GM23338 (cell line): ENCODE measurements around the gene PDE6A. TPM values are rescaled to one million over a fixed set of nuclear protein-coding genes. Genes with fewer than 3 reads are reported as not detected.

Experiments
- ATAC-seq: fragments of 200-7000 bp; cut with Tn5 transposase; 3 replicates; pipeline ENCODE4 v1.9.1; 2020
- DNase-seq: peaks from one replicate; pipeline ENCODE4 v3.0.0-alpha.2; 2015; ENCODE audit warnings: low spot score
- H2AFZ ChIP-seq: fragments of 200-600 bp; sonication (generic); 2 replicates; pipeline ENCODE4 v1.8.0; 2016; ENCODE audit warnings: antibody characterized with exemption, mild to moderate bottlenecking, moderate library complexity
- H3F3A ChIP-seq: fragments of 200-600 bp; sonication (generic); replicated peaks from 2 replicates; pipeline ENCODE4 v1.8.0; 2017; ENCODE audit warnings: antibody characterized with exemption, mixed run types, low read depth
- H3K27ac ChIP-seq: fragments of 200-600 bp; sonication (generic); 2 replicates; pipeline ENCODE4 v1.6.1; 2016; ENCODE audit warnings: low read depth
- H3K27me3 ChIP-seq: fragments of 200-600 bp; sonication (generic); 2 replicates; pipeline ENCODE4 v1.8.0; 2016; ENCODE audit warnings: mild to moderate bottlenecking, mixed run types, moderate library complexity; ENCODE audit not compliant: insufficient read depth
- H3K36me3 ChIP-seq: fragments of 200-600 bp; sonication (generic); 2 replicates; pipeline ENCODE4 v1.8.0; 2016; ENCODE audit warnings: mild to moderate bottlenecking; ENCODE audit not compliant: insufficient read depth
- H3K4me1 ChIP-seq: fragments of 200-600 bp; sonication (generic); 2 replicates; pipeline ENCODE4 v1.8.0; 2016; ENCODE audit warnings: mild to moderate bottlenecking, moderate library complexity; ENCODE audit not compliant: insufficient read depth
- H3K4me2 ChIP-seq: fragments of 200-600 bp; sonication (generic); 2 replicates; pipeline ENCODE4 v1.7.1; 2017; ENCODE audit warnings: mixed run types
- H3K4me3 ChIP-seq: fragments of 200-600 bp; sonication (generic); 2 replicates; pipeline ENCODE4 v1.6.1; 2016; ENCODE audit warnings: mixed run types
- H3K79me2 ChIP-seq: fragments of 200-600 bp; sonication (generic); replicated peaks from 2 replicates; pipeline ENCODE4 v1.8.0; 2017; ENCODE audit warnings: mild to moderate bottlenecking; ENCODE audit not compliant: insufficient read depth
- H3K9me2 ChIP-seq: fragments of 200-600 bp; sonication (generic); 2 replicates; pipeline ENCODE4 v1.8.0; 2017; ENCODE audit not compliant: insufficient read depth
- H4K20me1 ChIP-seq: fragments of 200-600 bp; sonication (generic); replicated peaks from 2 replicates; pipeline ENCODE4 v1.8.0; 2017; ENCODE audit warnings: mild to moderate bottlenecking; ENCODE audit not compliant: insufficient read depth
- H3K27ac Mint-ChIP-seq: 2 replicates; pipeline ENCODE4 v1.8.0; 2020; ENCODE audit warnings: inconsistent platforms, mild to moderate bottlenecking, moderate library complexity, mixed read lengths
- H3K27me3 Mint-ChIP-seq: 3 replicates; pipeline ENCODE4 v1.8.0; 2022; ENCODE audit warnings: low read depth, mild to moderate bottlenecking, moderate library complexity, mixed read lengths, inconsistent platforms; ENCODE audit not compliant: insufficient read depth, poor library complexity
- H3K36me3 Mint-ChIP-seq: 3 replicates; pipeline ENCODE4 v1.8.0; 2021; ENCODE audit warnings: low read depth, mild to moderate bottlenecking, inconsistent platforms, moderate library complexity, mixed read lengths
- H3K4me1 Mint-ChIP-seq: 3 replicates; pipeline ENCODE4 v1.8.0; 2020; ENCODE audit warnings: mild to moderate bottlenecking, inconsistent platforms, mixed read lengths
- H3K4me3 Mint-ChIP-seq: 3 replicates; pipeline ENCODE4 v1.8.0; 2021; ENCODE audit warnings: moderate library complexity, mild to moderate bottlenecking, inconsistent platforms, mixed read lengths
- H3K9me3 Mint-ChIP-seq: 3 replicates; pipeline ENCODE4 v1.8.0; 2020; ENCODE audit warnings: moderate library complexity, mild to moderate bottlenecking, inconsistent platforms, mixed read lengths
- CREB1 ChIP-seq: fragments of 250-450 bp; sonication (Bioruptor Pico); IDR thresholded peaks from 2 replicates; pipeline ENCODE4 v1.5.0; 2020; ENCODE audit warnings: low read depth, mild to moderate bottlenecking, moderate library complexity
- ETS1 ChIP-seq: IDR thresholded peaks from 2 replicates; pipeline ENCODE4 v1.6.1; 2016; ENCODE audit warnings: antibody characterized with exemption
- EZH2 ChIP-seq: fragments of 200-600 bp; sonication (generic); IDR thresholded peaks from one replicate; pipeline ENCODE4 v1.8.0; 2017; ENCODE audit warnings: antibody characterized with exemption, mild to moderate bottlenecking, low read depth; ENCODE audit not compliant: unreplicated experiment
- POLR2AphosphoS5 ChIP-seq: IDR thresholded peaks from 2 replicates; pipeline ENCODE4 v1.6.1; 2016; ENCODE audit warnings: antibody characterized with exemption, low read depth
- ZNF114 ChIP-seq: fragments of 250-450 bp; sonication (Bioruptor Pico); IDR thresholded peaks from 2 replicates; pipeline ENCODE4 v1.5.0; 2020; ENCODE audit warnings: mild to moderate bottlenecking, moderate library complexity
- ZNF462 ChIP-seq: fragments of 250-450 bp; sonication (Bioruptor Pico); IDR thresholded peaks from 2 replicates; pipeline ENCODE4 v1.5.0; 2020; ENCODE audit warnings: mild to moderate bottlenecking, moderate library complexity
- polyA plus RNA-seq: library from polyadenylated mRNA; unstranded; fragments of >200 nt; fragmentation: Nextera tagmentation; extraction: Ambion mirVana; gene quantifications from 2 replicates; pipeline ENCODE4 v1.2.1, GENCODE V29; 2016
- total RNA-seq: library from RNA; depleted of rRNA; stranded (reverse); fragments of >200 nt; shearing (Covaris generic); gene quantifications from 2 replicates; pipeline ENCODE4 v1.2.3, GENCODE V29; 2014

PDE6A gene
- total and polyA plus RNA-seq, 2 experiments from 2014 or later, result 0.08 TPM; not detected in 1

- no peak for TF ChIP-seq ZNF462 (CRISPR knock-in tag)
Observed at GRCh38 chr5:149818116-149818515, 126.5 kb downstream of the PDE6A start (continued).

GRCh38 chr5:149817539-149818060 lies 127.0 kb downstream of the PDE6A start:
- H3K79me2 ChIP-seq, result peaks cover 4% of the 10 kb centered on the region
- peaks cover 4% of the 10 kb centered on the region for H3K4me1 ChIP-seq
- DNase-seq (no peak), ATAC-seq (no peak)
- H3F3A ChIP-seq, result no peaks in the 10 kb centered on the region
- no peaks in the 10 kb centered on the region for H3K27me3 ChIP-seq
- no peaks in the 10 kb centered on the region for H3K9me2 ChIP-seq
- peaks cover 5% of the 10 kb centered on the region for H3K27me3 Mint-ChIP-seq
- TF ChIP-seq ZNF462 (CRISPR knock-in tag) (no peak), ETS1 (no peak), CREB1 (CRISPR knock-in tag) (no peak), ZNF114 (no peak), POLR2AphosphoS5 (no peak), EZH2 (no peak)
- H3K4me1 Mint-ChIP-seq, result peaks cover 22% of the 10 kb centered on the region
- H3K9me3 Mint-ChIP-seq, result no peaks in the 10 kb centered on the region; the same call in 2 of the 3 replicates
- peaks cover 5% of the 10 kb centered on the region; the same call in 1 of the 2 replicates for H4K20me1 ChIP-seq
- H3K4me3 Mint-ChIP-seq, result no peak overlapping the region
- H3K36me3 ChIP-seq, result 0 out of 2 replicates have a peak, but pooled peaks cover 3% of the 10 kb centered on the region
- no peak overlapping the region for H2AFZ ChIP-seq
- H3K4me3 ChIP-seq, result no peak overlapping the region
- 0 out of 3 replicates have a peak, but pooled peaks cover 2% of the 10 kb centered on the region for H3K36me3 Mint-ChIP-seq
- no peak overlapping the region for H3K27ac Mint-ChIP-seq
- H3K27ac ChIP-seq, result no peak overlapping the region
- H3K4me2 ChIP-seq, result no peak overlapping the region
